GM21360 (cell line): ENCODE data around the gene HDAC7.

ENCODE experiments used
- ATAC-seq: cut with Tn5 transposase; IDR thresholded peaks from one replicate; pipeline ENCODE4 v1.9.1; 2021; ENCODE audit warnings: mild to moderate bottlenecking, moderate library complexity; ENCODE audit not compliant: unreplicated experiment

The HDAC7 gene

GRCh38 chr12:47736877-47737676, 82.6 kb downstream of the HDAC7 start:
- no peak for ATAC-seq

DNA sequence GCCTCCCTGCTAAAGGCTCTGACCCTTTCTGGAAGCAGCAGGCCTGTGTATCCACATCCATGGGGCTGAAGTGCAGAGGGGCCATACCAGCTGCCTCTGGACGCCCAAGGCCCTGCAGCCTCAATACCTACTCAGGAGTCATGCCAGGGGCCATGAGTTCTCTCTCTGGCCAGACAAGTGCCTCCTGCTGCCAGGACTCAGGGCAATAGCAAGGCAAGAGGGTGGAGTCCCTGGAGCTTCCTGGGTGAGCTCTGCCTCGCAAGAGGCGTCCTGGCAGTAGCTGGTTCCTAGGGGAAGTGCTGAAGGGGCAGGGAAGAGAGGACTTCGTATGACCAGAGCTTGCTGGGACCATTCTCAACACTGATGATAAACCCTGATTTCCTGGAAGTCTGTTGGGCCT, 83.5 kb downstream of the HDAC7 start:
- no peak for ATAC-seq

DNA sequence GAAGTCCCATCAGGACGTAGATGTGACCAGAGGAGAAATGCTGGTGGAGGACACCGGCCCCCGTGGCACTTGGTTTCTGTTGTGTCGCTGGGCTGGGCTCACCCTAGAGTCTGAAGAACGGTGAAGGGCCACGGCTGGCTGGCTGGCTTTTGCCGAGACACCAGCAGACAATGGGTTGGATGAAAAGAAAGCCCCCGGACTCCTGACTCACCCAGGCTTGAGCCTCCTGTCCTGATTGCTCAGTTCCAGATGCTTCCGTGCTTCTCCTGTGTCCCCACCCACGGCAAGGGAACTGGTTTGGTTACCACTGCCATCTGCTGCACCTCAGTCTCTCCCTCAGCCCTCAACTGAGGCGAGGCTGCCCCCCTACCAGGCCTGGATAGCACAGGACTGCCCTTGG, 84.1 kb downstream of the HDAC7 start:
- ATAC-seq: no peak

- no peak for ATAC-seq
Measured at GRCh38 chr12:47734725-47735480, 84.8 kb downstream of the HDAC7 start.

DNA sequence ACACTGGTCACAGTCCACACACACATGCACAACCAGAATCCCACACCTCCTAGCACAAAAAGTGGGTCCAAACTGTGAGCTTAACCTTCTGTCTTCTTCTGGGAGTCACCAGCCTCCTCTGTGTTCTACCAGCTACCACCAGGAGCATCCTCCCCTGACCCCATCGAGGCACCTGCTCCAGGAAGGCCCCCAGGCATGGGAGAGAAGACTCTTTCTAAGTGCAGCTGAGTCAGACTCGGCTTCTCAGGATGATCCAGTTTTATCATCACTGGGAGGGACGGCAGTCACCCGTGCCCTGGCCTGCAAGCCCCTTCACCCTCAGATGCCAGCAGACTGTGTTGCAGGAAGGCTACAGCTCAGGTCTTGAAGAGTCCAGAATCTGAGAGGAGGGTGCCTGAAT, 86.6 kb downstream of the HDAC7 start:
- ATAC-seq: no peak
